Liver (tissue), 3 donors: Measurements from ENCODE around the gene FAM110D.

Experiments used
- FOXA1 ChIP-seq: IDR thresholded peaks from 2 replicates; pipeline ENCODE4 v1.6.1; 2016; ENCODE audit warnings: antibody characterized with exemption
- GABPA ChIP-seq, 2 donors: IDR thresholded peaks in 1 of 2; conservative IDR thresholded peaks in 1 of 2; 2 replicates each; pipeline ENCODE4 v1.6.1; 2016; ENCODE audit warnings: antibody characterized with exemption in 2 of 2, mild to moderate bottlenecking in 1 of 2, moderate library complexity in 1 of 2
- JUND ChIP-seq, 2 donors: IDR thresholded peaks; 2 replicates each; pipeline ENCODE4 v1.6.1; 2016; ENCODE audit warnings: antibody characterized with exemption in 2 of 2
- NR2F2 ChIP-seq: IDR thresholded peaks from 2 replicates; pipeline ENCODE4 v1.6.1; 2016; ENCODE audit warnings: antibody characterized with exemption
- RAD21 ChIP-seq, 2 donors: IDR thresholded peaks; 2 replicates each; pipeline ENCODE4 v1.6.1; 2016; ENCODE audit warnings: antibody characterized with exemption in 2 of 2, mild to moderate bottlenecking in 2 of 2
- TAF1 ChIP-seq: conservative IDR thresholded peaks from 2 replicates; pipeline ENCODE4 v1.6.1; 2016; ENCODE audit warnings: antibody characterized with exemption, mild to moderate bottlenecking
- TF ChIP-seq, protein P1 (sequence below): fragments of 150-350 bp; IDR thresholded peaks from 2 replicates; pipeline ENCODE4 v1.5.1; 2017; ENCODE audit warnings: improper control_type of control experiment, low read depth, low read length; ENCODE audit not compliant: missing input control
- TF ChIP-seq, protein P2 (sequence below): IDR thresholded peaks from 2 replicates; pipeline ENCODE4 v1.6.1; 2016; ENCODE audit warnings: antibody characterized with exemption
- TF ChIP-seq, protein P3 (sequence below): IDR thresholded peaks from 2 replicates; pipeline ENCODE4 v1.6.1; 2016; ENCODE audit warnings: antibody characterized with exemption, mild to moderate bottlenecking
- TF ChIP-seq, protein P4 (sequence below): IDR thresholded peaks from 2 replicates; pipeline ENCODE4 v1.6.1; 2016; ENCODE audit warnings: antibody characterized with exemption
- TF ChIP-seq, protein P5 (sequence below): IDR thresholded peaks from 2 replicates; pipeline ENCODE4 v1.6.1; 2016; ENCODE audit warnings: antibody characterized with exemption
- donor health status: healthy.
- donor health status: healthy.

DNA sequence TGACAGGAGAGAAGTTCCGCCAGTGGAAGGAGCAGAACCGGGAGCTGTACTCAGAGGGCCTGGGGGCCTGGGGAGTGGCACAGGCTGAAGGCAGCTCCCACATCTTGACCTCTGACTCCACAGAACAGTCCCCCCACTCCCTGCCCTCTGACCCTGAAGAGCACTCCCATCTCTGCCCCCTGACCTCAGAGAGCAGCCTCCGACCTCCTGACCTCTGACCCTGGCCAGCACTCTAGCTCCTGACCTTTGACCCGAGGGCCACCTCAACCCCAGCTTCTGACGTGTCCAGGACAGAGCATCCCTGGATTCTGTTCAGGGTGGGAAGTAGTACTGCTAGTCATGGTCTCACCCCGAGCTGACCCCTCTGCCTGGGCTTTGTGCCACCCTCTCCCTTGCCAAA lies 30.5 kb downstream of the FAM110D start:
- TF ChIP-seq, protein P1, sequence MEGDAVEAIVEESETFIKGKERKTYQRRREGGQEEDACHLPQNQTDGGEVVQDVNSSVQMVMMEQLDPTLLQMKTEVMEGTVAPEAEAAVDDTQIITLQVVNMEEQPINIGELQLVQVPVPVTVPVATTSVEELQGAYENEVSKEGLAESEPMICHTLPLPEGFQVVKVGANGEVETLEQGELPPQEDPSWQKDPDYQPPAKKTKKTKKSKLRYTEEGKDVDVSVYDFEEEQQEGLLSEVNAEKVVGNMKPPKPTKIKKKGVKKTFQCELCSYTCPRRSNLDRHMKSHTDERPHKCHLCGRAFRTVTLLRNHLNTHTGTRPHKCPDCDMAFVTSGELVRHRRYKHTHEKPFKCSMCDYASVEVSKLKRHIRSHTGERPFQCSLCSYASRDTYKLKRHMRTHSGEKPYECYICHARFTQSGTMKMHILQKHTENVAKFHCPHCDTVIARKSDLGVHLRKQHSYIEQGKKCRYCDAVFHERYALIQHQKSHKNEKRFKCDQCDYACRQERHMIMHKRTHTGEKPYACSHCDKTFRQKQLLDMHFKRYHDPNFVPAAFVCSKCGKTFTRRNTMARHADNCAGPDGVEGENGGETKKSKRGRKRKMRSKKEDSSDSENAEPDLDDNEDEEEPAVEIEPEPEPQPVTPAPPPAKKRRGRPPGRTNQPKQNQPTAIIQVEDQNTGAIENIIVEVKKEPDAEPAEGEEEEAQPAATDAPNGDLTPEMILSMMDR: no peak
- TF ChIP-seq, protein P2, sequence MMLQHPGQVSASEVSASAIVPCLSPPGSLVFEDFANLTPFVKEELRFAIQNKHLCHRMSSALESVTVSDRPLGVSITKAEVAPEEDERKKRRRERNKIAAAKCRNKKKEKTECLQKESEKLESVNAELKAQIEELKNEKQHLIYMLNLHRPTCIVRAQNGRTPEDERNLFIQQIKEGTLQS: no peak
- no peak for TF ChIP-seq RAD21 (IDR thresholded peaks at IDR 0.05)
- TF ChIP-seq, protein P3, sequence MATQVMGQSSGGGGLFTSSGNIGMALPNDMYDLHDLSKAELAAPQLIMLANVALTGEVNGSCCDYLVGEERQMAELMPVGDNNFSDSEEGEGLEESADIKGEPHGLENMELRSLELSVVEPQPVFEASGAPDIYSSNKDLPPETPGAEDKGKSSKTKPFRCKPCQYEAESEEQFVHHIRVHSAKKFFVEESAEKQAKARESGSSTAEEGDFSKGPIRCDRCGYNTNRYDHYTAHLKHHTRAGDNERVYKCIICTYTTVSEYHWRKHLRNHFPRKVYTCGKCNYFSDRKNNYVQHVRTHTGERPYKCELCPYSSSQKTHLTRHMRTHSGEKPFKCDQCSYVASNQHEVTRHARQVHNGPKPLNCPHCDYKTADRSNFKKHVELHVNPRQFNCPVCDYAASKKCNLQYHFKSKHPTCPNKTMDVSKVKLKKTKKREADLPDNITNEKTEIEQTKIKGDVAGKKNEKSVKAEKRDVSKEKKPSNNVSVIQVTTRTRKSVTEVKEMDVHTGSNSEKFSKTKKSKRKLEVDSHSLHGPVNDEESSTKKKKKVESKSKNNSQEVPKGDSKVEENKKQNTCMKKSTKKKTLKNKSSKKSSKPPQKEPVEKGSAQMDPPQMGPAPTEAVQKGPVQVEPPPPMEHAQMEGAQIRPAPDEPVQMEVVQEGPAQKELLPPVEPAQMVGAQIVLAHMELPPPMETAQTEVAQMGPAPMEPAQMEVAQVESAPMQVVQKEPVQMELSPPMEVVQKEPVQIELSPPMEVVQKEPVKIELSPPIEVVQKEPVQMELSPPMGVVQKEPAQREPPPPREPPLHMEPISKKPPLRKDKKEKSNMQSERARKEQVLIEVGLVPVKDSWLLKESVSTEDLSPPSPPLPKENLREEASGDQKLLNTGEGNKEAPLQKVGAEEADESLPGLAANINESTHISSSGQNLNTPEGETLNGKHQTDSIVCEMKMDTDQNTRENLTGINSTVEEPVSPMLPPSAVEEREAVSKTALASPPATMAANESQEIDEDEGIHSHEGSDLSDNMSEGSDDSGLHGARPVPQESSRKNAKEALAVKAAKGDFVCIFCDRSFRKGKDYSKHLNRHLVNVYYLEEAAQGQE: no peak
- TF ChIP-seq JUND (IDR thresholded peaks at IDR 0.05): no peak
- no peak for TF ChIP-seq GABPA (IDR thresholded peaks at IDR 0.05 in 1 of 2, conservative IDR thresholded peaks at IDR 0.05 in 1 of 2)
- no peak for TF ChIP-seq FOXA1
- TF ChIP-seq NR2F2: peak; percentile 53
- no peak for TF ChIP-seq TAF1
- TF ChIP-seq, protein P4, sequence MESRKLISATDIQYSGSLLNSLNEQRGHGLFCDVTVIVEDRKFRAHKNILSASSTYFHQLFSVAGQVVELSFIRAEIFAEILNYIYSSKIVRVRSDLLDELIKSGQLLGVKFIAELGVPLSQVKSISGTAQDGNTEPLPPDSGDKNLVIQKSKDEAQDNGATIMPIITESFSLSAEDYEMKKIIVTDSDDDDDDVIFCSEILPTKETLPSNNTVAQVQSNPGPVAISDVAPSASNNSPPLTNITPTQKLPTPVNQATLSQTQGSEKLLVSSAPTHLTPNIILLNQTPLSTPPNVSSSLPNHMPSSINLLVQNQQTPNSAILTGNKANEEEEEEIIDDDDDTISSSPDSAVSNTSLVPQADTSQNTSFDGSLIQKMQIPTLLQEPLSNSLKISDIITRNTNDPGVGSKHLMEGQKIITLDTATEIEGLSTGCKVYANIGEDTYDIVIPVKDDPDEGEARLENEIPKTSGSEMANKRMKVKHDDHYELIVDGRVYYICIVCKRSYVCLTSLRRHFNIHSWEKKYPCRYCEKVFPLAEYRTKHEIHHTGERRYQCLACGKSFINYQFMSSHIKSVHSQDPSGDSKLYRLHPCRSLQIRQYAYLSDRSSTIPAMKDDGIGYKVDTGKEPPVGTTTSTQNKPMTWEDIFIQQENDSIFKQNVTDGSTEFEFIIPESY: no peak
- TF ChIP-seq, protein P5, sequence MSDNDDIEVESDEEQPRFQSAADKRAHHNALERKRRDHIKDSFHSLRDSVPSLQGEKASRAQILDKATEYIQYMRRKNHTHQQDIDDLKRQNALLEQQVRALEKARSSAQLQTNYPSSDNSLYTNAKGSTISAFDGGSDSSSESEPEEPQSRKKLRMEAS: no peak
